Natural killer cell (primary cell): ENCODE measurements around the gene CFAP298. TPM values are rescaled to one million over a fixed set of nuclear protein-coding genes. Genes with fewer than 3 reads are reported as not detected.

ENCODE experiments used
- ATAC-seq, 3 donors: fragments of 150-1000 bp in 2 of 3; fragments of 200-7000 bp in 1 of 3; cut with Tn5 transposase; 1 replicate in 1 of 3; 2 replicates in 2 of 3; pipeline ENCODE4 v1.10.0; 2021; ENCODE audit warnings: mild to moderate bottlenecking in 2 of 3, moderate library complexity in 2 of 3
- DNase-seq, 2 donors: peaks; one replicate each; pipeline versions ENCODE4 v3.0.0 to v3.0.0-alpha.2; 2013 to 2021; ENCODE audit warnings: mixed read lengths in 1 of 2
- H3K27ac ChIP-seq: one replicate; pipeline ENCODE4 v1.5.1; 2013; ENCODE audit warnings: mild to moderate bottlenecking, low read length
- H3K27me3 ChIP-seq: one replicate; pipeline ENCODE4 v1.6.1; 2013; ENCODE audit warnings: low read length; ENCODE audit not compliant: control insufficient read depth, insufficient read depth
- H3K36me3 ChIP-seq: one replicate; pipeline ENCODE4 v1.6.1; 2013; ENCODE audit warnings: low read length; ENCODE audit not compliant: control insufficient read depth, insufficient read depth
- H3K4me1 ChIP-seq: one replicate; pipeline ENCODE4 v1.6.1; 2013; ENCODE audit warnings: low read length; ENCODE audit not compliant: control insufficient read depth, insufficient read depth
- H3K4me3 ChIP-seq: one replicate; pipeline ENCODE4 v1.5.1; 2013; ENCODE audit warnings: low read length
- H3K9me3 ChIP-seq: one replicate; pipeline ENCODE4 v1.6.1; 2013; ENCODE audit warnings: low read length; ENCODE audit not compliant: control insufficient read depth, insufficient read depth
- H3K27ac Mint-ChIP-seq, 2 donors: one replicate each; pipeline ENCODE4 v1.8.0; 2022; ENCODE audit warnings: mild to moderate bottlenecking in 2 of 2, mixed read lengths in 2 of 2, moderate library complexity in 1 of 2
- H3K27me3 Mint-ChIP-seq, 2 donors: one replicate each; pipeline ENCODE4 v1.8.0; 2022; ENCODE audit warnings: low read depth in 2 of 2, mixed read lengths in 2 of 2
- H3K36me3 Mint-ChIP-seq: one replicate; pipeline ENCODE4 v1.8.0; 2022; ENCODE audit warnings: mixed read lengths
- H3K4me1 Mint-ChIP-seq, 2 donors: one replicate each; pipeline ENCODE4 v1.8.0; 2022; ENCODE audit warnings: mixed read lengths in 2 of 2
- H3K4me3 Mint-ChIP-seq: one replicate; pipeline ENCODE4 v1.8.0; 2022; ENCODE audit warnings: mild to moderate bottlenecking, moderate library complexity, mixed read lengths
- H3K9me3 Mint-ChIP-seq, 2 donors: one replicate each; pipeline ENCODE4 v1.8.0; 2022; ENCODE audit warnings: mixed read lengths in 2 of 2
- WGBS: methylation state at CpG from one replicate; pipeline ENCODE4 v1.1.7; 2013; ENCODE audit warnings: missing lambda C conversion rate; ENCODE audit not compliant: insufficient coverage; 5-methylcytosine and 5-hydroxymethylcytosine counted together
- intact Hi-C: fragments of 100-400 bp; cut with micrococcal nuclease; formaldehyde crosslinking; loops from one replicate; pipeline ENCODE4 v1.14.2; 2022
- total RNA-seq, 4 donors: library from RNA; stranded (reverse); fragments of 120-200 nt in 1 of 4; gene quantifications; one replicate each; pipeline versions ENCODE4 v1.2.3 to v1.2.4, GENCODE V29; 2013 to 2022
- TF ChIP-seq, protein P1 (sequence below): fragments of 200-600 bp; IDR thresholded peaks from one replicate; pipeline ENCODE4 v1.8.0; 2022; ENCODE audit warnings: antibody characterized with exemption

CFAP298 gene
- total RNA-seq, 3 donors from 2014 or later (not counting 1 experiment from before 2014, with no cell fraction given): 16.1 to 23.7 (median 16.8) TPM

DNA sequence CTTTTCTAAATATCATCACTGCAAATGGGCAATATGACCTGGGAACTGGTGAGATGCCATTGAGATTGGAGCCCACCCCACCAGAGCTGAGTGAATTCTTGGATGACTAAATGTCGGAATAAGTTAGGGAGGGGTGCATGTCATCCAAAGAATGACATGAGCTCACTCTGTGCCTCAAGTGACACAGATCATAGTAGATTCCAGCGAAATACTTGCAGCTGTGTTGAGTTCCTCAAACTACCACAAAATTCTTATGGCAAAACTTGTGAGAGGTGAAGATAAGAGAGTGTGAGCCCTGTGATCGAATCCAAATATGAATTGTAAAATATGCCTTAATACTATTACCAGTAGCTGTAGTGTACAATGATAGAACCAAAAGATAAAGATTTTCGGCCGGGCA, 24.5 kb downstream of the CFAP298 start:
- H3K4me1 Mint-ChIP-seq: no peaks in the 10 kb centered on the region
- WGBS: 97% methylated on average over 4 of the region's 5 CpGs
- TF ChIP-seq, protein P1, sequence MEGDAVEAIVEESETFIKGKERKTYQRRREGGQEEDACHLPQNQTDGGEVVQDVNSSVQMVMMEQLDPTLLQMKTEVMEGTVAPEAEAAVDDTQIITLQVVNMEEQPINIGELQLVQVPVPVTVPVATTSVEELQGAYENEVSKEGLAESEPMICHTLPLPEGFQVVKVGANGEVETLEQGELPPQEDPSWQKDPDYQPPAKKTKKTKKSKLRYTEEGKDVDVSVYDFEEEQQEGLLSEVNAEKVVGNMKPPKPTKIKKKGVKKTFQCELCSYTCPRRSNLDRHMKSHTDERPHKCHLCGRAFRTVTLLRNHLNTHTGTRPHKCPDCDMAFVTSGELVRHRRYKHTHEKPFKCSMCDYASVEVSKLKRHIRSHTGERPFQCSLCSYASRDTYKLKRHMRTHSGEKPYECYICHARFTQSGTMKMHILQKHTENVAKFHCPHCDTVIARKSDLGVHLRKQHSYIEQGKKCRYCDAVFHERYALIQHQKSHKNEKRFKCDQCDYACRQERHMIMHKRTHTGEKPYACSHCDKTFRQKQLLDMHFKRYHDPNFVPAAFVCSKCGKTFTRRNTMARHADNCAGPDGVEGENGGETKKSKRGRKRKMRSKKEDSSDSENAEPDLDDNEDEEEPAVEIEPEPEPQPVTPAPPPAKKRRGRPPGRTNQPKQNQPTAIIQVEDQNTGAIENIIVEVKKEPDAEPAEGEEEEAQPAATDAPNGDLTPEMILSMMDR: no peak
- Histone ChIP-seq H3K4me3 (no peak overlapping the region), H3K9me3 (no peaks in the 10 kb centered on the region), H3K27me3 (no peaks in the 10 kb centered on the region), H3K36me3 (no peaks in the 10 kb centered on the region), H3K27ac (no peak overlapping the region), H3K4me1 (no peaks in the 10 kb centered on the region)
- H3K9me3 Mint-ChIP-seq: no peaks in the 10 kb centered on the region
- ATAC-seq (no peak), DNase-seq (no peak)
- no peak overlapping the region for H3K27ac Mint-ChIP-seq
- H3K36me3 Mint-ChIP-seq: no peaks in the 10 kb centered on the region
- H3K4me3 Mint-ChIP-seq: no peak overlapping the region
- H3K27me3 Mint-ChIP-seq: no peaks in the 10 kb centered on the region
- intact Hi-C loops: no loop called here

DNA sequence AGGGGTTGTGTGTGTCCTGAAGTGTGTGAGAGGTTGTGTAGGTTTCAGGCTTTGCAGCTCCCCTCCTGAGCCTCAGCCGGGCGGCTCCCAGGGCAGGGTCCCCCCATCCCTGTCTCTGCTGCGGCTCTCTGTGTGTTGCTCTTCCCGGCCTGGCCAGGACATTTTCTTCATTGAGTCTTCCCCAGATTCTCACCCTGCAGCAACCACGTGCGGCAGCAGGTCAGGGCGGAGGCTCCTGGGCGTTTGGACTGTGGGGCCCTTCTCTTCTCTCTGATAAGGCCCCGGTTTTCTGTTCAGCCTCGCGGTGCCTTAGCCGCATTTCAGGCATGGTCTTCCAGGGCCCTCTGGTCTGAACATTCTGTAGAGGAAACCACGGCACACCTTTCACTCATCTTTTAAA, 25.1 kb downstream of the CFAP298 start:
- Histone ChIP-seq H3K36me3 (no peaks in the 10 kb centered on the region), H3K27me3 (no peaks in the 10 kb centered on the region), H3K4me1 (no peaks in the 10 kb centered on the region), H3K27ac (no peak overlapping the region), H3K4me3 (no peak overlapping the region), H3K9me3 (no peaks in the 10 kb centered on the region)
- intact Hi-C loops: no loop called here
- DNase-seq: no peak
- WGBS: 89% methylated on average over 13 of the region's 13 CpGs
- no peak for ATAC-seq
- Mint-ChIP-seq H3K9me3 (no peaks in the 10 kb centered on the region), H3K4me3 (no peak overlapping the region), H3K4me1 (no peaks in the 10 kb centered on the region), H3K27ac (no peak overlapping the region), H3K27me3 (no peaks in the 10 kb centered on the region), H3K36me3 (no peaks in the 10 kb centered on the region)
- TF ChIP-seq, protein P1: no peak

DNA sequence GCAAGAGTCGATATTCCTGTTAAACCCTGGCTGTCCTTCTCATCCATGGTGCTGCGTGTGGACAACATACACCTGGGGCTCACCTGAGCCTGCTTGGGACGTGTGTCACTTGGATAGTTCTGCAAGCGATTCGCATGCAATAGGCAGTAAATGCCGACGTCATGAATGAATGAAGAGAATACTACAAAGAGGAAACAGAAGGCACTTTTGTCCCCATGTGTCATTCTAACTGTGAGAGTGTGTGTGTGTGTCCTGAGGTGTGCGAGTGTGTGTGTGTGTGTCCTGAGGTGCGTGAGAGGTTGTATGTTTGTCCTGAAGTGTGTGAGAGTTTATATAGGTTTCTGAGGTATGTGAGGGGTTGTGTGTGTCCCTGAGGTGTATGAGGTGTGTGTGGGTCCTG, 26.2 kb downstream of the CFAP298 start:
- H3K9me3 Mint-ChIP-seq: no peaks in the 10 kb centered on the region
- no peaks in the 10 kb centered on the region for H3K4me1 Mint-ChIP-seq
- no peaks in the 10 kb centered on the region for H3K27me3 Mint-ChIP-seq
- H3K27ac Mint-ChIP-seq: no peak overlapping the region
- intact Hi-C loops: no loop called here
- ATAC-seq: no peak
- no peaks in the 10 kb centered on the region for H3K4me1 ChIP-seq
- no peaks in the 10 kb centered on the region for H3K36me3 ChIP-seq
- no peak overlapping the region for H3K4me3 Mint-ChIP-seq
- WGBS: 89% methylated on average over 9 of the region's 9 CpGs
- no peaks in the 10 kb centered on the region for H3K27me3 ChIP-seq
- no peak overlapping the region for H3K27ac ChIP-seq
- no peak overlapping the region for H3K4me3 ChIP-seq
- DNase-seq: no peak
- TF ChIP-seq, protein P1: no peak
- no peaks in the 10 kb centered on the region for H3K36me3 Mint-ChIP-seq
- H3K9me3 ChIP-seq: no peaks in the 10 kb centered on the region

GRCh38 chr21:32585042-32585710, 27.0 kb downstream of the CFAP298 start, which contains the start of gene TCP10L:
Gene TCP10L (minus strand): TSS chr21:32585523. CDS start chr21:32584304, 1,219 bp downstream.
- 85% methylated on average over 17 of the region's 17 CpGs for WGBS
- H3K27ac Mint-ChIP-seq: no peak within 1 kb of the TSS
- Histone ChIP-seq H3K4me1 (no peaks in the 10 kb centered on the region), H3K27me3 (no peaks in the 10 kb centered on the region), H3K9me3 (no peaks in the 10 kb centered on the region), H3K4me3 (no peak within 1 kb of the TSS), H3K27ac (no peak within 1 kb of the TSS), H3K36me3 (no peaks in the 10 kb centered on the region)
- H3K36me3 Mint-ChIP-seq: no peaks in the 10 kb centered on the region
- DNase-seq (no peak), ATAC-seq (no peak)
- H3K27me3 Mint-ChIP-seq: no peaks in the 10 kb centered on the region
- TF ChIP-seq, protein P1: no peak
- H3K4me3 Mint-ChIP-seq: no peak within 1 kb of the TSS
- no peaks in the 10 kb centered on the region for H3K4me1 Mint-ChIP-seq
- intact Hi-C loops: no loop called here
- no peaks in the 10 kb centered on the region for H3K9me3 Mint-ChIP-seq
